Mucosa of stomach (tissue), 1 donor: ENCODE data around the gene FHOD3.

ENCODE experiments used
- H3K27me3 ChIP-seq: one replicate; pipeline ENCODE4 v1.7.0; 2013; ENCODE audit warnings: mild to moderate bottlenecking, low read length; ENCODE audit not compliant: control insufficient read depth, insufficient read depth
- H3K36me3 ChIP-seq: one replicate; pipeline ENCODE4 v1.7.0; 2013; ENCODE audit warnings: low read length; ENCODE audit not compliant: control insufficient read depth, insufficient read depth
- H3K4me1 ChIP-seq: one replicate; pipeline ENCODE4 v1.7.0; 2013; ENCODE audit warnings: mild to moderate bottlenecking, low read length; ENCODE audit not compliant: control insufficient read depth, insufficient read depth
- H3K4me3 ChIP-seq: one replicate; pipeline ENCODE4 v1.7.0; 2013; ENCODE audit warnings: low read length
- H3K9ac ChIP-seq: one replicate; pipeline ENCODE4 v1.7.0; 2013; ENCODE audit warnings: mild to moderate bottlenecking, low read length, moderate library complexity
- H3K9me3 ChIP-seq: one replicate; pipeline ENCODE4 v1.7.0; 2013; ENCODE audit warnings: mild to moderate bottlenecking, low read length, moderate library complexity; ENCODE audit not compliant: control insufficient read depth
- donor health status: Pancreatic carcinoma.

Gene FHOD3

DNA sequence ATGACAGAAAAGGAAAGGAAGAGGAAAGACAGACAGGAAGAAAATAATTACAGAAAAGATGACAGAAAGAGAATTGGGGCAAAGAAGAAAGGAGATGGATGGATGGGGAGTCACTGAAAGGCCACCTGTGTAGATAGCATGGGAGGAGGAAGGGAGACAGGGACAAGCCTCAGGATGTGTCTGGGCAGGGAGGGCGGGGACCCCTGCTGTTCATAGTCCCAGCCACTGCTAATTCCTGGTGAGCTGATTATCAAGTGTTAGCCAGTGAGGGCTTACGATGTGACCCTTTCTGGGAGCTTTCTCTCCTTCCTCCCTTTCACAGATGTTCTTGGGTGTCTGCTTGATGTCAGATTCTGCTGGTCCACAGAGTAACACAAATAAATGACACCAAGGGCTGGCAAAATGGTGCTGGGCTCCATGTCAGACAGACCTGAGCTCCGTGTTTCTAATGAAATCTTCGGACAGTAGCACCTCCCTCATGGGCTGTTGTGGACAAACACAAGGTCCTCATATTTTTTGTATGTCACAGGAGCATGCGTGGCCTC lies 13.6 kb downstream of the FHOD3 start:
- Histone ChIP-seq H3K4me1 (no peaks in the 10 kb centered on the region), H3K9ac (no peak overlapping the region), H3K4me3 (no peak overlapping the region), H3K9me3 (no peaks in the 10 kb centered on the region), H3K36me3 (no peaks in the 10 kb centered on the region), H3K27me3 (no peaks in the 10 kb centered on the region)

GRCh38 chr18:36312806-36313395 lies 15.4 kb downstream of the FHOD3 start:
- no peaks in the 10 kb centered on the region for H3K9me3 ChIP-seq
- H3K27me3 ChIP-seq: no peaks in the 10 kb centered on the region
- H3K4me1 ChIP-seq: no peaks in the 10 kb centered on the region
- no peak overlapping the region for H3K4me3 ChIP-seq
- H3K9ac ChIP-seq: no peak overlapping the region
- no peaks in the 10 kb centered on the region for H3K36me3 ChIP-seq

GRCh38 chr18:36314098-36314497 lies 16.6 kb downstream of the FHOD3 start:
- Histone ChIP-seq H3K36me3 (no peaks in the 10 kb centered on the region), H3K4me1 (no peaks in the 10 kb centered on the region), H3K27me3 (no peaks in the 10 kb centered on the region), H3K9me3 (no peaks in the 10 kb centered on the region), H3K9ac (no peak overlapping the region), H3K4me3 (no peak overlapping the region)

- Histone ChIP-seq H3K9me3 (no peaks in the 10 kb centered on the region), H3K4me3 (no peak overlapping the region), H3K27me3 (no peaks in the 10 kb centered on the region), H3K36me3 (no peaks in the 10 kb centered on the region), H3K9ac (no peak overlapping the region), H3K4me1 (no peaks in the 10 kb centered on the region)
Observed at GRCh38 chr18:36314754-36315153, 17.2 kb downstream of the FHOD3 start.

- no peaks in the 10 kb centered on the region for H3K9me3 ChIP-seq
- H3K9ac ChIP-seq: no peak overlapping the region
- H3K4me3 ChIP-seq: no peak overlapping the region
- H3K27me3 ChIP-seq: no peaks in the 10 kb centered on the region
- no peaks in the 10 kb centered on the region for H3K4me1 ChIP-seq
- H3K36me3 ChIP-seq: no peaks in the 10 kb centered on the region
Observed at GRCh38 chr18:36315736-36316135, 18.2 kb downstream of the FHOD3 start.

DNA sequence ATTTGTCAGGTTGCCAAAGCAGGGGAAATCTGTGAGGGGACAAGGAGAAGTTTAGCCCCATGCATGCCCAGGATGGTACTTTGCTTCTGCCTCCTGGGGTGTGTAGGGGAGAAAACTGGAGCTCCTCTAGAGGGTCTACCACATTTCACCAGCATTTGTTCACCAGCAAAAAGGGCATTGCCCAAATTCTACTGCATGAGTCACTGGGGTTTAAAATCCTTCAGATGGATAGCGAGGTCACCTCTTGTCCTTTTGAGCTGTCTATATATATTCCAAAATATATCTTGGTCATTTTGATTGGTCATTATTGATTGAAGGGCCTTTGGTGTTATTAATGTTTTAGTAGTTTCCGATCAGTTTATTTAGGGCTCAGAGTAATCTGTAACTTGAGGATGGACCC lies 18.7 kb downstream of the FHOD3 start:
- H3K9ac ChIP-seq: no peak overlapping the region
- H3K27me3 ChIP-seq: no peaks in the 10 kb centered on the region

GRCh38 chr18:36321658-36322407 lies 24.3 kb downstream of the FHOD3 start:
- H3K4me1 ChIP-seq: no peaks in the 10 kb centered on the region
- H3K36me3 ChIP-seq: no peaks in the 10 kb centered on the region

More for the DNA sequence above, 18.7 kb downstream of the FHOD3 start:
- no peaks in the 10 kb centered on the region for H3K36me3 ChIP-seq
- no peaks in the 10 kb centered on the region for H3K9me3 ChIP-seq
- no peaks in the 10 kb centered on the region for H3K4me1 ChIP-seq
- no peak overlapping the region for H3K4me3 ChIP-seq

GRCh38 chr18:36322408-36322728 lies 24.9 kb downstream of the FHOD3 start:
- H3K4me3 ChIP-seq: no peak overlapping the region
- no peak overlapping the region for H3K9ac ChIP-seq
- H3K4me1 ChIP-seq: no peaks in the 10 kb centered on the region
- H3K27me3 ChIP-seq: no peaks in the 10 kb centered on the region
- H3K36me3 ChIP-seq: no peaks in the 10 kb centered on the region
- no peaks in the 10 kb centered on the region for H3K9me3 ChIP-seq

More at GRCh38 chr18:36321658-36322407, 24.3 kb downstream of the FHOD3 start:
- Histone ChIP-seq H3K9ac (no peak overlapping the region), H3K4me3 (no peak overlapping the region), H3K9me3 (no peaks in the 10 kb centered on the region), H3K27me3 (no peaks in the 10 kb centered on the region)

- Histone ChIP-seq H3K36me3 (no peaks in the 10 kb centered on the region), H3K4me3 (no peak overlapping the region), H3K9me3 (no peaks in the 10 kb centered on the region), H3K27me3 (no peaks in the 10 kb centered on the region), H3K4me1 (no peaks in the 10 kb centered on the region), H3K9ac (no peak overlapping the region)
Observed at GRCh38 chr18:36322734-36323133, 25.2 kb downstream of the FHOD3 start.

DNA sequence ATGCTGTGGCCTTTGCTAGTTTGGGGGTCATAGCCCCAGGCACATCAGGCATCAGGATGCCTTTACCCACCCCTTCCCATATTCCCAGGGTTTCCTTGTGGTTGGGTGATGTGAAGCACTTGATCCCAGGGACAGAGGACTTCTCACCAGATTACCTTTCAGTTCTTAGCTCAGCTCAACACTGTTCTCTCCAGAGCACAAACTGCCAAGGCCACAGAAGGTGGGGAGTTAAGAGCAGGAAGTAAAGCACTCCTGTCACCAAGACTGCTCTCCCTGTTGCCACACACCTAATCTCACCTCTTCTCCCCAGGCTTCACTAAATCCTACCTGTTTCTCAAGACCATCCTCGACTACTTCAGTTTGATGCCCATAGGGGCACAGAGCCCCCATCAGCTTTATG lies 25.9 kb downstream of the FHOD3 start:
- no peaks in the 10 kb centered on the region for H3K4me1 ChIP-seq
- no peaks in the 10 kb centered on the region for H3K27me3 ChIP-seq
- no peak overlapping the region for H3K9ac ChIP-seq
- H3K4me3 ChIP-seq: no peak overlapping the region
- H3K9me3 ChIP-seq: no peaks in the 10 kb centered on the region
- no peaks in the 10 kb centered on the region for H3K36me3 ChIP-seq

DNA sequence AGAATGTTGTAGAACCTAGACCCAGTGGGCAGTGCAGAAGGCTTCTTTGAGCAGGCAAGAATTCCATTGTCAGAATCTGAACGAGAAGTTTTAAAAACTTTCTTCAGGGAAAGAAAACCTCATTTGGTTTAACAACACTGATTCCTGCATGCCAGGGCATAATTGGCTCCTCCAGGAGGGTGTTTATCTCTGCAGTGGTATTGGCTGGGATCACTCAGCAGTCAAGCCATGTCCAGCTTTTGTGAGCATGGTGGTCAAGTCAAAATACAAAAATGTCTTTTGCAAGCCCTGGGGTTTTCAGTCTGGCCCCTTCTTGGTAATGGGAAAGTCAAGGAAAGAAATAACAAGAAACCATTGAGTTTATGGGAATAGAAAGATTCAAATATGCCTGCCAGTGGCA lies 28.3 kb downstream of the FHOD3 start:
- H3K9me3 ChIP-seq: no peaks in the 10 kb centered on the region
- H3K27me3 ChIP-seq: no peaks in the 10 kb centered on the region
- no peaks in the 10 kb centered on the region for H3K36me3 ChIP-seq
- H3K4me1 ChIP-seq: no peaks in the 10 kb centered on the region
- H3K9ac ChIP-seq: no peak overlapping the region
- H3K4me3 ChIP-seq: no peak overlapping the region

- no peak overlapping the region for H3K9ac ChIP-seq
- H3K4me1 ChIP-seq: no peaks in the 10 kb centered on the region
- no peaks in the 10 kb centered on the region for H3K9me3 ChIP-seq
- H3K36me3 ChIP-seq: no peaks in the 10 kb centered on the region
- no peaks in the 10 kb centered on the region for H3K27me3 ChIP-seq
- H3K4me3 ChIP-seq: no peak overlapping the region
Observed at GRCh38 chr18:36326771-36327170, 29.3 kb downstream of the FHOD3 start.
